HCT116 (cell line): ENCODE measurements around the gene DIP2C. TPM values are rescaled to one million over a fixed set of nuclear protein-coding genes. Genes with fewer than 3 reads are reported as not detected.

Experiments used
- ATAC-seq: fragments of 200-7000 bp; cut with Tn5 transposase; 2 replicates; pipeline ENCODE4 v1.9.1; 2020; ENCODE audit warnings: mild to moderate bottlenecking, moderate library complexity
- BruUV-seq: library from RNA; stranded (reverse); fragments of 400-500 nt; replicated peaks from 2 replicates; lab custom pipeline; 2021; lab: Mats Ljungman, UMichigan
- CTCF ChIA-PET: fragments of 300-600 bp; sonication (Branson Sonifier 250); formaldehyde crosslinking; loops from one replicate; lab custom pipeline; 2021; ENCODE audit warnings: antibody characterized with exemption; lab: Charles Lee
- POLR2A ChIA-PET: fragments of 300-600, 350-600 bp; sonication (Branson Sonifier 250); formaldehyde crosslinking; loops from one replicate; lab custom pipeline; 2021; ENCODE audit warnings: antibody characterized with exemption; lab: Charles Lee
- RAD21 ChIA-PET, 2 experiments: fragments of 300-600 bp; sonication (Branson Sonifier 250); formaldehyde crosslinking; loops; one replicate each; lab custom pipeline; 2023; ENCODE audit warnings: low total read pairs in 2 of 2; ENCODE audit not compliant: uncharacterized antibody in 2 of 2, unreplicated experiment in 2 of 2, low non-redundant PET in 1 of 2; lab: Charles Lee
- DNase-seq: peaks from one replicate; pipeline ENCODE4 v3.0.0-alpha.2; 2010; ENCODE audit warnings: low read depth, low spot score
- H2AFZ ChIP-seq: fragments of 200-600 bp; shearing (Covaris generic), sonication (generic); 2 replicates; pipeline ENCODE4 v1.6.1; 2017; ENCODE audit warnings: low read depth, mixed run types, mixed read lengths, antibody characterized with exemption, low read length; ENCODE audit not compliant: poor library complexity, severe bottlenecking
- H3K27ac ChIP-seq: 2 replicates; pipeline ENCODE4 v1.5.1; 2012; ENCODE audit warnings: low read depth, low read length
- H3K27me3 ChIP-seq: fragments of 200-600 bp; sonication (generic); 2 replicates; pipeline ENCODE4 v1.6.1; 2016; ENCODE audit warnings: mixed run types, low read length, mixed read lengths; ENCODE audit not compliant: insufficient read depth
- H3K36me3 ChIP-seq, 2 experiments: fragments of 200-500 bp in 1 of 2; fragments of 200-600 bp in 1 of 2; sonication (Bioruptor generic) in 1 of 2; sonication (generic) in 1 of 2; 2 replicates each; pipeline versions ENCODE4 v1.5.1 to v1.6.1; 2014 to 2016; ENCODE audit warnings: low read length in 2 of 2, inconsistent platforms in 1 of 2, mixed read lengths in 1 of 2, mixed run types in 1 of 2; ENCODE audit not compliant: insufficient read depth in 2 of 2, control insufficient read depth in 1 of 2
- H3K4me1 ChIP-seq, 2 experiments: fragments of 200-600 bp in 1 of 2; sonication (generic) in 1 of 2; 2 replicates each; pipeline versions ENCODE4 v1.5.1 to v1.6.1; 2012 to 2017; ENCODE audit warnings: low read length in 2 of 2, inconsistent platforms in 1 of 2, mild to moderate bottlenecking in 1 of 2, mixed read lengths in 1 of 2, mixed run types in 1 of 2, moderate library complexity in 1 of 2; ENCODE audit not compliant: insufficient read depth in 2 of 2, control insufficient read depth in 1 of 2
- H3K4me2 ChIP-seq: fragments of 200-600 bp; sonication (generic); 2 replicates; pipeline ENCODE4 v1.6.1; 2017; ENCODE audit warnings: mixed run types, low read length, mixed read lengths
- H3K4me3 ChIP-seq, 2 experiments: fragments of 200-600 bp in 1 of 2; sonication (generic) in 1 of 2; replicated peaks in 1 of 2; 2 replicates each; pipeline ENCODE4 v1.5.1; 2011 to 2016; ENCODE audit warnings: low read length in 2 of 2, control low read depth in 1 of 2, low read depth in 1 of 2, mild to moderate bottlenecking in 1 of 2, mixed read lengths in 1 of 2, mixed run types in 1 of 2
- H3K79me2 ChIP-seq: fragments of 200-600 bp; sonication (generic); 2 replicates; pipeline ENCODE4 v1.6.1; 2017; ENCODE audit warnings: mild to moderate bottlenecking, mixed run types, low read length, moderate library complexity, mixed read lengths; ENCODE audit not compliant: insufficient read depth
- H3K9ac ChIP-seq: fragments of 200-600 bp; sonication (generic); 2 replicates; pipeline ENCODE4 v1.6.1; 2016; ENCODE audit warnings: low read length, mixed read lengths
- H3K9me2 ChIP-seq: fragments of 200-600 bp; sonication (generic), shearing (Covaris generic); 2 replicates; pipeline ENCODE4 v1.6.1; 2017; ENCODE audit warnings: mixed run types, mild to moderate bottlenecking, moderate library complexity; ENCODE audit not compliant: insufficient read depth
- H3K9me3 ChIP-seq, 2 experiments: fragments of 200-500 bp in 1 of 2; fragments of 200-600 bp in 1 of 2; sonication (Bioruptor generic) in 1 of 2; sonication (generic) in 1 of 2; 2 replicates each; pipeline ENCODE4 v1.6.1; 2014 to 2017; ENCODE audit warnings: low read length in 2 of 2, mixed read lengths in 2 of 2, inconsistent platforms in 1 of 2, low read depth in 1 of 2, mild to moderate bottlenecking in 1 of 2, mixed run types in 1 of 2, moderate library complexity in 1 of 2; ENCODE audit not compliant: control insufficient read depth in 1 of 2, insufficient read depth in 1 of 2
- H4K20me1 ChIP-seq: fragments of 200-600 bp; sonication (generic), shearing (Covaris generic); 2 replicates; pipeline ENCODE4 v1.6.1; 2017; ENCODE audit warnings: mixed run types, mild to moderate bottlenecking, moderate library complexity; ENCODE audit not compliant: insufficient read depth
- EZH2 ChIP-seq: fragments of 200-600 bp; sonication (generic); IDR thresholded peaks from 2 replicates; pipeline ENCODE4 v1.6.1; 2017; ENCODE audit warnings: antibody characterized with exemption, mixed run types
- SRF ChIP-seq: IDR thresholded peaks from 2 replicates; pipeline ENCODE4 v1.6.1; 2012; ENCODE audit warnings: low read depth
- ZFX ChIP-seq: fragments of 450-650 bp; IDR thresholded peaks from 2 replicates; pipeline ENCODE4 v1.6.1; 2017
- intact Hi-C: fragments of 100-400 bp; cut with micrococcal nuclease; formaldehyde crosslinking; loops from 2 replicates; pipeline ENCODE4 v1.10.0; 2022
- total RNA-seq: library from RNA; stranded (reverse); gene quantifications from one replicate; pipeline ENCODE4 v1.2.1, GENCODE V29; 2021; ENCODE audit not compliant: unreplicated experiment

Gene DIP2C
- total RNA-seq, 1 experiment from 2014 or later: 15.4 TPM

DNA sequence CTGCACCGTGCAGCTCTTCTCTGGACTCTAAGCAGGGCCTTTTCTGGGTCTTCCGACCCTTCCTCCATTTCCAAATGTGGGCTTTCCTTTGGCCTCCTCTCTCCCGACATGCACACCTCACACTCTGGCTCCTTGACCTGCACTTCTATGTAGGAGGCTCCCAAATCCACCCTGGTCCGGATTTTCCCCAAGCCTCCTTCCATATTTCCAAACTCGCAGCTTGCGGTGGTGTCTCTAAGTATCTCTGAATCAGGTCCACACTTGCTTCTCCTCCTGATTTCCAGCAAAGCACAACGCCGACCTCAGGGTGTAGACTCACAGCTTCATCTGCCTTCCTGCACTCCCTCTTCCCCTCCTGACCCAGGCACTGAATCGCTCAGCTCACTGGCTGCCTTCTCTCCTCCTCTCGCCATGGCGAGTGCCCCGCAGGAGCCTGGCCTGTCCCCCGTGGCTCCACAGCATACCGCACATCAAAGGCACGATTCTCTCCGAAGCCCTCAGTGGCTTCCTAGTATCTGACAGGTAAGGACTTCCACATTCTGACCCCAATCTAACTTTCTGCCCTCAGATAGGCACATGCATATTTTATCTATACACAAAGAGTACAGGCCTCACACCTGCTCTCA, 27.8 kb downstream of the DIP2C start:
- Histone ChIP-seq H2AFZ (no peak overlapping the region), H3K4me3 (no peak overlapping the region), H3K27ac (no peak overlapping the region), H4K20me1 (no peaks in the 10 kb centered on the region), H3K9me2 (no peaks in the 10 kb centered on the region), H3K4me1 (no peaks in the 10 kb centered on the region), H3K27me3 (no peaks in the 10 kb centered on the region), H3K4me2 (no peak overlapping the region), H3K9ac (no peak overlapping the region), H3K9me3 (no peaks in the 10 kb centered on the region), H3K36me3 (no peaks in the 10 kb centered on the region), H3K79me2 (peaks cover 14% of the 10 kb centered on the region; the same call in 1 of the 2 replicates)
- no TSS peak for BruUV-seq
- DNase-seq (no peak), ATAC-seq (no peak)
- RAD21 ChIA-PET: no interaction called here
- POLR2A ChIA-PET: no interaction called here
- intact Hi-C loops: no loop called here
- CTCF ChIA-PET: interaction anchor here (0.6 kb wide), 1 partner anchor 267 kb away, joined by 3 read pairs; no protein-coding TSS in a partner anchor
- no peak for TF ChIP-seq ZFX

DNA sequence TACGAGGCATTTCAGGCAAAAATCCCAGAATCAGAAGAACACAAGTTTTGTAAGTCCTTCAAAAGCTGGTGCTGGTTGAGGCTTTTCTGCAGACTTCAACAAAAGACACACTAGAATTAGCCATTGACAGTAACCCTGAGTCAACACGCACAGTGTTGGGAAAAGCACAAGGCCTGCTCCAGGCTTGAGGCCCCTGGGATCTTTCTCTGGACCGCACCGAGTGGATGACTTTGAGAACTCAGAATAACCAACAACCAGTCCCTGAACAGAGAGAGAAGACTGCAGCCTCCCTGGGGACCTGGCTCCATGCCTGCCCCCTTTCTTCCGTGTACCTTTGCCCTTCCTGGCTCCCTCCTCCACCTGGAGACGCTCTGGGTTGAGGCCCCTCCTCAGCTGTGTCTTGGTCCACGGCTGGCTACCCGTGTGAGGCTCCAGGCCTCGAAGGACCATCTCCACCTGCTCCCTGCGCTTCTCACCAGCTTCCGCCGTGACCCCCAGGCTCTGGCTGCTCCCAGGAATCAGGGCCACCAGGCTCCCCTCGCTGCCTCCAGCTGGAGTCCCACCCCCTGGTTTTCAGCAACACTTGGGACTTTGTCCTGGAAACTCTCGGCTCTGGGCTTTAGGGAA, 28.4 kb downstream of the DIP2C start:
- no peak for TF ChIP-seq SRF
- no peak for TF ChIP-seq EZH2
- Histone ChIP-seq H3K9me3 (no peaks in the 10 kb centered on the region), H3K9ac (no peak overlapping the region), H3K4me1 (no peaks in the 10 kb centered on the region), H2AFZ (no peak overlapping the region), H4K20me1 (no peaks in the 10 kb centered on the region), H3K27ac (no peak overlapping the region), H3K9me2 (no peaks in the 10 kb centered on the region), H3K36me3 (no peaks in the 10 kb centered on the region), H3K27me3 (no peaks in the 10 kb centered on the region), H3K79me2 (peaks cover 16% of the 10 kb centered on the region; the same call in 1 of the 2 replicates), H3K4me2 (no peak overlapping the region), H3K4me3 (no peak overlapping the region)
- no peak for ATAC-seq
- ChIA-PET RAD21 (no interaction called here), POLR2A (no interaction called here), CTCF (no interaction called here)
- DNase-seq: no peak
- intact Hi-C loops: no loop called here
- BruUV-seq: no TSS peak
